ENCODE results near the gene TTN.
"Not testable (repeated sequence)": the region's sequence is repeated elsewhere in the genome, so short reads cannot be mapped to it uniquely, and the experiment has no call there.

The TTN gene

DNA sequence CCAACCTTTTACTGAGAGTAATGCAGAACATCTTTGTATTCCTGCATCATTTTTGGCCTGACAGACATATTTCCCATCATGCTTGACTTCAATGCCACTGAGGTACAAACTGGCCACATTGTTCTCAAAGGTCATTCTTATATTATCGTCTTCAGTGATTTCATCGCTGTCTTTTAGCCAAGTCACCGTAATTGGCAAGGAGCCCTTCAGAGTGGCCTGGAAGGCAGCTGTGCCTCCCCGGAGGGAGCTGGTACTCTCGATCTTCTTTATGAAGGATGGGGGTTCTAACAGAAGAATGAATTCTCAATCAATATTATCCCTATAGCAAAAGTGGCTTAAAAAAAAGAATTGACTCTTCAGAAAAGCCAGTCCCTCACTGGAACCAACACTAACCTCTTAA is 75.9 kb downstream of the TTN start:
- DNase-seq = no peak

DNA sequence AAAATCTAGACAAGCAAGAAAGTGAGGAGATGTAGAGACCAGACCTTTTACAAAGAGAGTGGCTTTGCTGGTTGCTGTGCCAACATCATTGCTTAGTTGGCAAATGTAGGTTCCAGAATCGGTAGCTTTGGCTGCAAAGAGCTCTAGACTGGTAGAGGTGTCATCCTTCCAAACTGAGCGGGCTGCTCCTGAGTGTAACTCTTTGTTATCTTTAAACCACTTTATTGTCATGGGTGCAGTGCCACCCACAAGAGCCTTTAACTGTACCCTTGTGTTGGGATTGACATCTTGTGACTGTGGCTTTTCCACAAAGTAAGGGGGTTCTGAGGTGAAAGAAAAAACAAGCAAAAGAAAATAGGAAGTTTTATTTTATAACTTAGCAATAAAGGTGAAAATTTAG is 77.2 kb downstream of the TTN start:
- DNase-seq = no peak

DNA sequence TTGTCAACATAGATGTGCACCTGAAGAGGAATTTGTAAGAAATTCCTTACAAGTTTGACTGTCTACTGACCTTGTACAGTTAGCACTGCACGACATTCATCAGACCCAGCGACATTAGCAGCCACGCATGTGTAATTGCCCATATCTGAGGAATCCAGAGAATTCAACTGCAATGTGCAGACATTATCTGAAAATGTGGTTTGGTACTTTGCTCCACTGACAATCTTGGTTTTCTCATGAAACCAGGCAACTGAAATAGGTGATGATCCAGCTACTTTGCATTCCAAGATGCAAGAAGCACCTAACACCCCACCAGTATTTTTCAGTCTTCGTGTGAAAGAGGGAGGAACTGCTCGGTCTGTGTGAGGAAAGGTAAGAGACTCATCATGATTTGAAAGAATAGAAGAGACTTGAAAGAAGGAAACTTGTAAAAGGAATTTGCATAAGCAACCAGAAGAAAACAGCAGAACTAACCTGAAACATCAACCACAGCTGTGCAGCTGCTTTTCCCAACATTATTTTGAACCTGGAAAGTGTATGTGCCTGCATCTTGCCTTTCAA is 83.4 kb downstream of the TTN start:
- no peak for DNase-seq

DNA sequence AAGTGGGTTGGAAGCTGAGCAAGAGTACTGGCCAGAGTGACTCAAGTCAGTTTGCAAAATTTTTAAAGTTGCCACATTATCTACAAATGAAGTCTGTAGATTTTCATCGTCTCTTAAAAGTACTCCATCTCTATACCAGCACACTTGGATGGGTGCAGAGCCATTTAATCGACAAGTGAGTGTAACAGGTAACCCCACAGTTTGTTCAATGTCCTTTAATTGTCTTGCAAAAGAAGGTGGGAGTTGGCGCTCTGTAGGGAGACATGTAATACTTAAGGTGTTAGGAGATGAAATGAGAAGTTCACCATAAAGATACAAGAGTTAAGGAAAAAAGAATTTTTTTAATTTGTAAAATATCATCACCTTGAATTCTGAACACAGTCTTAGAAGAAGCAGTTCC is 84.9 kb downstream of the TTN start:
- no peak for DNase-seq

DNA sequence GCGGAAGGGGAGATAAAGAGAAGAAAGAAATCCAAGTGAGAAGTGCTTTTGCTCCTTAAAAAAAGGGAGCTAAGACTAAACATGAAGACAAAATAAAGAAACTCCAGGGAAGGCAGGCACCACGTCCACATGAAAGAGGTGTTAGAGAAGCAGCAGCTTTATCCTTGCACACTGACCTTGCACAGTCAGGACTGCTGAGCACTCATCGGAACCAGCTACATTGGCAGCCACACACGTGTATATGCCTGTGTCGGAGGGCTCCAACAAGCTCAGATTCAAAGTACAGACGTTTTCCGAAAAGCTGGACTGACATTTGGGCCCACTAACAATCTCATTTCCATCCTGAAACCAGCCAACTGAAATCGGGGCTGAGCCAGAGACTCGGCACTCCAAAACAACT is 88.2 kb downstream of the TTN start:
- DNase-seq = no peak

DNA sequence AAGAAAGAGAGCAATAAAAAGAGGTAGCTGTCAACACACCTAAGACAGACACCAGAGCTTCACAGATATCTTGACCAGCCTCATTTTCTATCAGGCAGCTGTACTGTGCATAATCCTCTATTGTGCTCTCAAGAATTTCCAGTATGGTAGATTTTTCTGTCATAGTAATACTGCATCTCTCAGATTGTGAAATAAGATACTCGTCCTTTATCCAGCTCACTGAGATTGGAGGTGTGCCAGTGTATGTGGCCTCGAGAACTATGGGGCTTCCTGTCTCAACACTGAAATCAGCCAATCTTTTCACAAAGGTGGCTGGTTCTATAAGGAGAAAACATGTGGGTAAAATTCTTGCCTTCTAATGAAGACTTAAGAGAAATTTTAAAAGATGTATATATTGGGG is 88.9 kb downstream of the TTN start:
- DNase-seq = no peak

DNA sequence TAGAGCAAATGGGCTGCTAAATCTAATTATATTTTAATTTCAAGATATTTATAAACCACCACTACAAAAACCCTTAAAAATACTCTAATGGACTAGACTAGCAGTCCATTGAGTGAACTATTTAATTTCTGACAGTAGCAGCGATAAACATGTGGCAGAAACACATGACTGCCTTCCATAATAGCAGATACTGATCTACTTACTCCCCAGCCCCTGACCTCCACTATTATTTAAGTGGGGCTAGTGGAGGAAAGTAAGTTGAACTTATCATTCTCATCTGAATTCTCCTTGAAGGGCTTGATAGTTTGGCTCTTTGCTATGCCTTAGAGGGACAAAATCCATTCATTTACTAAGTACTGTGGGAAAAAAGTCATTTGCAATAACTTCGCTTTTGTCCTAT is 90.8 kb downstream of the TTN start:
- DNase-seq = no peak

DNA sequence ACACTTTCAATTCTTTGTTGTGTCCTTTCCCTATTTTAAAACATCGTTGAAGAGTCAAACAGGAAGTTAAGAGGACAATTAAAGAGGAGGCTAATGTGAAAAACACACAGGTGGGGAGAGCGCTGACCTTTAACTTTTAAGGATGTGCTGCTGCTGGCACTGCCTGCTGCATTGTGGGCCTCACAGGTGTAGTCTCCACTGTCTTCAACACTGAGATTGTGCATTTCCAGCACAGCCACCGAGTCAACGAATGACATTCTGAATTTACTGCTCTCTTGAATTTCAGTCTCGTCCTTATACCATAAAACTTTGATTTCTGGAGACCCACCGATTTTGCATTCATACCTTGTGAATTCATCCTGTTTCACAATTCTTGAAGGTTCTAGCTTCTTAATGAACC is 91.9 kb downstream of the TTN start:
- no peak for DNase-seq

DNA sequence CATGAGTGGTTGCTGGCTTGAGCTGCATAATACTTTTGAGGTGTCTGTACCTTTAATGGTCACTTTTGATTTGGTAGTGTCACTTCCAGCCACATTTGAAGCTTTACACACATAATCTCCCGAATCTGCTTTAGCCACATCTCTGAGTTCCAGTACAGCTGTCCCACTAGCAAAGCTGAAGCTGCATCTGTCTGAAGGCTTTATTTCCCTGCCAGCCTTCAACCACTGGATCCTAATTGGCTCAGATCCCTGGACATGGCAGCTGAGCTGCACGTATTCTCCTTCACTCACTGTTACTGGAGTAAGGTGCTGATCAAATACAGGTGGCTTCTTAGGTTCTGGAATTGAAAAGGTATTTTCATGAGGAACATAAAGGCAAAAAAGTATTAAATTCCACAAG is 99.7 kb downstream of the TTN start:
- no peak for DNase-seq

DNA sequence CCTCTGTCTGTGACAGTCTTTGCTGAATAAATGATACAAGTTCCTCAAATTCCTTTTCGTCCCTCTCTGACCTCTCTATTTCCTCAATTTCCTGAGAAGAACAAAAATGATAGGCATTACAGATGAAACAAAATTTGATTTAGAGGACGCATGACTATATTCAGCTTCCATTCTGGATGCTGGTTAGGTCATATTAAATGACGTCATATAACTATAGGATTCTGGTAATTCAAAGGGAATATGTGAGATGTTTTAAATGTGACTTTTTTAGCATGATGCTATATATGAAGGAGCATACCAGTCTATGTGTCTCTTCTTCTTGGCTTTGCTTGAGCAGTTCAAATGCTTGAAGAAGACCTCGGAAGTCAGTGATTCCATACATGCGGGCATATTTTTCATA is 102.3 kb downstream of the TTN start:
- DNase-seq = no peak

DNA sequence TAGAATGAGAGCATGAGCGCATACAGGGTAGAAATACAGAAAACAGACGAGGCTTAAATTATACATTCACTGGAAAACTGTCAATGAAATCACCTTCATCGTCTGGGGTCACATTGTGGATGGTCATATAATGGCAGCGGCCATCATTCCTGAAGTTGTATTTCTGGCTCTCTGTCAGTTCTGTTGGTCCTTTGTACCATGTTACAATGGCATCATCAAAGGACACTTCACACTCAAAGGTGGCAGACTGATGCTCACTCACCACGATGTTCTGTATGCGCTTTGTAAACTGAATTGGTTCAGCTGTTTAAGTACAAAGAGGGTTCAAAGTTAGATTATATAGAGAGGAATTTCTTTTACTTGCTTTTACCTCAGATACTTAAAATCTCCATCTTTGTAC is 104.9 kb downstream of the TTN start:
- DNase-seq = no peak

DNA sequence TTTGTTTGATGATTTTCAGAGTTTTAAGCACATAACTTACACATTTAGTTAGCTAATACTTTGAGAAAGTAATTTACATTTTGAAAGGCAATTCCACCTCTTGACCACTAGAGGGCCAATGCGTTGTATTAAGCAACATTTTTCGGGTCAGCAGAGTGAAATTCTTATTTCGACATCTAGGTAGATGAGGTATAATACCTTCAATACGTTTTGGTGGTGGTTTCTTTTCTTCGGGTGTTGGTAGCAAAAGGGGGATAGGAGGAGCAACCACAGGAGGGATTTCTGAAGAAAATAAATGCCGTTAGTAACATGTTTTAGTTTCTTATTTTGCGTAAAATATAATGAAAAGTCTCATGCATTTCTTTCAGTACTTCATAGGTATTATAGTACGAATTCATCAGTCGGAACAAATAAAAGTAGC is 106.3 kb downstream of the TTN start:
- no peak for DNase-seq

DNA sequence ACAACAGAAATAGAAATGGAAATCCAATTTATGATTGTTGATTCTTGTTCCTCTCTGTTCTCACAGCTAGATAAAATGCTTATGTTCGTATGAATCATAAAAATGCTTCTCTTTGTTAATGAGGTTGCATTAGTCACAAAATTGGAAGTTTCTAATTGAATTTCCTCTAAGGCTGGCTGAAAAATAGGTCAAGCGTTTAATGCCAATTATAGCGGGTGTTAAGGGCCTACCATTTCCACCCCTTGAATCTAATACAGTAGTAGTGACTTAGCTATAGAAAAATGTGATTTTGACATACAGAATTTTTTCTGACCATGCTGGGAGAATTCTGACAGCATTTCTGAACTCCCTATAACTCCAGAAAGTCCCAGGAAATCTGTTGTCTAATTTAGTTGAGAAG is 107.1 kb downstream of the TTN start:
- no peak for DNase-seq

DNA sequence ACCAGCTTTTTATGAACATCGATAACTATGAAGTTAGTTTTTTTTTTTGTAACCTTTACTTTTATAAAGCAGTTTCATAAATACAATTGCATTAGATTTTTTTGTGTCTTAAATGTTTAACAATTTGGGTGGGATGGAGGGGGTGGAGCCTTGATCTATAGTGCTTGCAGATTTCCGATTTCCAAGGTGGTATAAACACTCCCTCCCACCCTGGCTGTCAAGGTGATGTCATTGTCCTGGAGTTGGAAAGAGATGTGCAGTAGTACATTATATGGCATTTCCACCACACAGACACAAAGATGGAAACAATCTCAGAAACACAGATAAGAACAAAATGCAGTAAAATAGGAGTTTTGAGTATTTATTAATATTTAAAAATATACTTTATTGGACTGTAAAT is 114.4 kb downstream of the TTN start:
- DNase-seq = no peak

DNA sequence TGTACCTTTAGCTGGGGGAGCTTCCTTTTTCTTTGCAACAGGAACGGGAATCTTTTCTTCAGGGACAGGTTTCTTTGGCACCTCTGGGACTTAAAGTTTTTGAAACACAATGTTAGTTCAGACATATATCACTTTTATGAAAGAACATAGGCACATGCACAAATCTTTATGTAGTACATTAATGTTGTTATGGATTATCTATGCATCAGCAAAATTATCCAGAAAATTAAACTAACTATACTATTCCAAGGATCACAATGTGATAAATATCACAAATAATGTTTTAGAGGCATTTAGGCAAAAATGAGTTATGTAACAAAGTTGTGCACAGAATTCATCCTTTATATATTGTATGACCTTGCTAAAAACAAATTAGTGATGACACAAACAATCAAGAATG is 117.4 kb downstream of the TTN start:
- no peak for DNase-seq

DNA sequence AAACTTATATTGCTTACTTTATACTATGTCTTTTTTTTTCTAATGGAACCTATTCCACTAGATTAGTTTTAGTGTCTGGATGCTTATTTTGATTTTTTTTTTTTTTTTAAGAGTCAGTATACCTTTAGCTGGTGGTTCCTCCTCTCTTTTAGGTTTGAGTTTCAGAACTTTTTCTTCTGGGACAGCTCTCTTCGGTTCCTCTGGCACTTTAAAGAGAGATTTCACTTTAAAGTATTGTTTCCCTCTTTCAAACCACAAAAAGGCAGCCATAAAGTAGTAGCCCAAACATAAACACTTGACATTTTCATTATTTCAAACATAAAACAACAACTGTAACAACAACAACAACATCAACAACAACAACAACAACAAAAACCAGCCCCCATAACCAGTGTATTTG is 123.3 kb downstream of the TTN start:
- no peak for DNase-seq

DNA sequence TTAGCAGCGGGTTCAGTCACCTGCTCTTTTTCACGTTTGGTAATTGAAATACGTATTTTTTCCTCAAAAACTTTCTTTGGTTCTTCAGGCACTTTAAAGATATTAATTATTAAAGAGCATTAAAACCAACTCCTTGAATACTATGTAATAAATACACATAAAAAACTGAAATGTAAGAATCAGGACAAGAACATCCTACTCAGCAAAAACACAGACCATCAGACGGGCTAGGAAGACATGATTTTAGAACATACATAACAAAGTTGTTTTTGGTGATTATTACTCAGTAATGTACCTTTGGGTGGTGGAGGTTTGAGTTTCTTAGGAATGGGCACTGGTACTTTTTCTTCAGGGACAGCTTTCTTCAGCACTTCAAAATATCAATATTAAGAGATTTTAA is 126.1 kb downstream of the TTN start:
- no peak for DNase-seq

DNA sequence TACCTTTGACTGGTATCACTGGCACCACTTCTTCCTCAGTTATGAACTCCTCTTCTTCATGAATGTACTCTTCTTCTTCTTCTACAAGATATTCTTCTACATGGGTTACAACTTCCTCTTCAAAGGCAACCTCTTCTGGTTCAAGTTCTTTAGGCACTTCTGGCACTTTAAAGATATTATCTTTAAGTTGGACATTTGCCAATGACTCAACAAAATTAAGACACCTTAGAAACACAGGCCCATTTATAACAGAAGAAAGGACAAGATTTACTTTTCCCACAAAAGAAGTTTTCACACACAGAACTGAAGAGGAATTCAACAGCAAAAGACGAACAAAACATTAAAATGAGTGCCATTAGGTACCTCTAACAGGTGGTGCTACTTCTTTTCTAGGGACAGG is 127.3 kb downstream of the TTN start:
- DNase-seq = no peak

DNA sequence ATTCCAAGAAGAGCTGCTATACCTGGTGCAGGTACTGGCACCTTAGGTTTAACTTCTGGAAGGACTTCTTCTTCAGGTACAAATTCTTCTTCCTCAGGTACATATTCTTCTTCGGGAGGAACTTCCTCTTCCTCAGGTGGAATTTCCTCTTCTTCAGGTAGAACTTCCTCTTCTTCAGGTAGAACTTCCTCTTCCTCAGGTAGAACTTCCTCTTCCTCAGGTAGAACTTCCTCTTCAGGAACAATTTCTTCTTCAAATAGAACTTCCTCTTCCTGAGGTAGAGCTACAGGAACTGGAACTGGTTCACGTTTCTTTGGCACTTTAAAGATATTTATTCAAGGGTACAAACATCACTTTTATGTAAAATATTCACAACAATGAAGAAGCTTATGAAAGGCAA is 129.6 kb downstream of the TTN start:
- DNase-seq = no peak

DNA sequence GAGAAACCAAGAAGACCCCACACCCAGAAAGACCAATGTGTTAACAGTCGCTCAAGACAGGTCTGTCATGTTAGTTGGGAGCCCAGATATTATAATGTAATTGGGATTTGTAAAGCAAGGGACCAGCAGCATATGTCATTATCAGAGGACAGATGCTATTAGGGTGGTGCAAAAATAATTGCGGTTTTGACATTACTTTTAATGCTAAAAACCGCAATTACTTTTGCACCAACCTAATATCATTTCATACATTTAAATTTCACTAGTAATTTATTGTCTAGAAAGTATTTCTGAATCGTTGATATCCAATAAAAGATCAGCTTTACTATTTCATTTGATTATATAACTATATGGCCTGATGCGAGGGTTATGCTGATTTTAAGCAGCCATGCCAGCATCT is 131.2 kb downstream of the TTN start:
- DNase-seq = no peak

DNA sequence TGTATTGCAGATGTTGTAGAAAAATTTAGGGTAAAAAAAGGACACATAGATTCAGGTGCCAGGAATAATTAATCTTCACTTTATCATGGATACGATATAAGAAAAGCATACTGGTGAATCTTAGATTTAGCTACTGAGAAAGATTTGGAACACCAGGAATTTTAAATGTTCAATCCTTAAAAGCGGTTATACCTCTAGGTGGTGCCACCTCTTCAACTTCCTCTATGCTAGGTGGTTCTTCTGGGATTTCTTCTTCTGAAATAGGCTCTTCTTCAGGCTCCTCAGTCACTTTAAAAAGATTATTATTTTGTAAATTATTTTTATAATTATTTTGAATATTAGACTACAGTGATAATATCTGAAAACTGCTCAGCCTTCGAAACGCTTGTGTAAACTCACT is 133.1 kb downstream of the TTN start:
- no peak for DNase-seq

DNA sequence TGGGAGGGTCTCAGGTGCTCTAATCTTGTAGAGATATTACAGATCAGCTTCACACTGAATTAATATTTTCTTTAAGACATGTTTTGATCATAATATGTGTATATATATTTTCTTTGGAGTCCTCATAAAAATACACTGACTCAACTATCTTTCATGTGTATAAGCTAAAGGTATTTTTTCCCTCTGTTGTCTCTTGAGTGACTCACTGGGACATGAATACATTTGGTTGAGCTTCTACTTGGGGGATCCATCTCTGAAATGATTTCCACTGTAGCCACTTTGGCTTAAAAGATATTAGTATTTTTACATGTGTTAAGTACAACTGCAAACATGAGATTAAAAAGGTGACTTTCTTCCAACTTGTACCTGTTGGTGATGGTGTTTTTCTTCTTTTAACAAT is 140.8 kb downstream of the TTN start:
- no peak for DNase-seq

DNA sequence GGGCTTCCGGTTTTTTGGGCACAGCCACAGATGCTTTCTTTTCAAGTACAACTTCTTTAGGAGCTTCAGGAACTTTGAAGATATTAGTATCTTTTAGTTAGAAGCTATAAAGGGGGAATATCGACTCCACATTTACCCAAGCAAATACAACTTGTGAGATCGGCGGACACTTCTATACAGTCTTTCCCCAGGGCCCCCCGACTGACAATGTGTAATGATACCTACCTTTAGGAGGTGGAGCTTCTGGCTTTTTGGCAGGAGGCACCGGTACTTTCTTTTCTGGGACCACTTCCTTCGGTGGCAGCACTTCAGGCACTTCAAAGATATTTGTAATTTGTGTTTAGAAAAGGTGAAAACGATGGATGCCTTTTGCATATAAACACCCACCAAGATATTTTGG is 148.7 kb downstream of the TTN start:
- DNase-seq = not testable (repeated sequence)

DNA sequence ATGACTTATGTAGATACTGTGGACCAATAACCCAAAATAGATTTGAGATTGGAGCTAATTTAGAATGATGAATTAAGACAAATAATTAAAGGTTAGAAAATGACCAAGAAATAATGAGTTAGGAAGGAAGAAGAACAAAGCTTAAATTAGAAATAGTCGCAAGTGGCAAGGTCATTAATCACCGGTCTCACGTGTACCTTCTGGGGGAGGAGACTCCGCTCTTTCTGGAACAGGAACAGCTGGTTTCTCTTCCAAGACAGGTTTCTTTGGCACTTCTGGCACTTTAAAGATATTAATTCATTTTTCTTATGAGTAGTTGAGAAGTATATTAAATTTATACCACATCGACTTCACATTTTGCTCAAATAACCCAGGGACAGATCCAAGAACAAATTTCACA is 156.7 kb downstream of the TTN start:
- no peak for DNase-seq

DNA sequence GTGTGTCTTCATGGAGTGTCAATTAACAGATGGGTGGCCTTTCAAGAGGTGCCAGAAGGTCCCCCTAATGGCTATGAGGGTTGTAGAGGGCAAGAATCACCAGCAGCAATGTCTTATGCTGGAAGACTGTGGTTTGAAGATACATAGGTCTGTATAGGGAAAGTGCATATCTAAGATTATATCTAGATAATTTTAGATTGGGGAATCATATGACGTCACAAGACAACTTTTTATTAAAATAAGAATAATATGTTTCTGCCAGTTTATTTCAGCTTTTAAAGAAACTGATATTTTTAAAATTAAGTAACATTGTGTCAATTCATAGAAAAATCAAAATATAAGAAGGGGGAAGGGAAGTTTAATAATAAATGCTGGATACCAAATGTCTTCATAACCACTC is 162.3 kb downstream of the TTN start:
- DNase-seq = no peak

DNA sequence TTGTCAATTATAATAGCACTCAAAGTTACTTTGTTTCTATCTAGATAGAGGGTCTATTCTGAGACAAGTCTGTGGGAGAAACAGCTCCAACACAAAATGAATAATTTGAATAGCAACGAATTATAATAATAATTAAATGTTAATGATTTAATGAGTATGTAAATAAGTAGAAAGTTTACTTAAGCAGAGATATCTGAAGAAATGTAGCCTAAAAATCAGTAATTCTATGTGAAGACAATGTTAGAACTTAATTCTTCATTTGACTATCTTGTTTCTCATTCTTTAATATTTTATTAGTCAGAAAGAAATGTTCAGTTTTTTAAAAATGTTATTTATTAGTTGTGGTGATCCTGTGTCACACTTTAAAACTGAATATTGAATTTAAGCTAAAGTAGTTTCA is 165.7 kb downstream of the TTN start:
- no peak for DNase-seq

All from bone marrow (tissue), 2 donors.